IMR-90 (cell line): ENCODE measurements around the gene COL5A3.

Experiments used
- CEBPB ChIP-seq: IDR thresholded peaks from 2 replicates; pipeline ENCODE4 v1.6.1; 2012; ENCODE audit warnings: low read depth, low read length, improper control_type of control experiment
- CTCF ChIP-seq: conservative IDR thresholded peaks from 2 replicates; pipeline ENCODE4 v1.5.1; 2012; ENCODE audit warnings: mild to moderate bottlenecking, low read depth, low read length, improper control_type of control experiment
- ELK1 ChIP-seq: fragments of 150-350 bp; IDR thresholded peaks from 2 replicates; pipeline ENCODE4 v1.6.1; 2016; ENCODE audit warnings: low read depth, mild to moderate bottlenecking, low read length, moderate library complexity, borderline replicate concordance
- POLR2A ChIP-seq: IDR thresholded peaks from 2 replicates; pipeline ENCODE4 v1.6.1; 2012; ENCODE audit warnings: mild to moderate bottlenecking, low read depth, low read length
- RFX5 ChIP-seq: IDR thresholded peaks from 2 replicates; pipeline ENCODE4 v1.8.0; 2012; ENCODE audit warnings: low read depth, mild to moderate bottlenecking, low read length, moderate library complexity

GRCh38 chr19:10037809-10038208, 27.5 kb upstream of the COL5A3 start:
- no peak for TF ChIP-seq CTCF
- no peak for TF ChIP-seq CEBPB
- TF ChIP-seq POLR2A = no peak
- no peak for TF ChIP-seq RFX5
- TF ChIP-seq ELK1 = no peak
